ENCODE measurements around the gene SLX4. TPM values are rescaled to one million over a fixed set of nuclear protein-coding genes. Genes with fewer than 3 reads are reported as not detected.

The SLX4 gene
- total RNA-seq, 1 experiment from 2014 or later = 7.0 TPM

DNA sequence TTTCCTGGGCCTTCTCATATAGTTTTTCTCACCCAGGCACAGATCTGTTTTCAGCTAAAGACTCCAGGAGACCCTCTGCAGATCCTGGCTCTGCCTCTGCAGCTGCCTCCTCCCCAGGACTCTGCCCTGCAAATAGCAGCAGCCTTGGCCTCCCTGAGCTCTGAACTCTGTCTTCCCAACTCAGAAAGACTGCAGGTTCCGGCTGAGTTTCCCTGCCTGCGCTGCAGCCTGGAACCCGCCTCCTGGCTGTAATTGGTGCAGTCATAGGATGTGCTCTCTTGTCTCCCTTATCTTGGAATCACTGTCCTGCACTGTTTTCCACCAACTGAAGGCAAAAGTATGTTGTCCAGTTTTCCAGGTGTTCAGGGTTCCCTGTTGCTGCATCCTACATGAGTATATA, 28.8 kb upstream of the SLX4 start:
- CTCF ChIA-PET = interaction anchor here (0.9 to 1.2 kb wide), 2 partner anchors 14 kb away, joined by 3 read pairs; no protein-coding TSS in a partner anchor

More for the DNA sequence above, 28.8 kb upstream of the SLX4 start:
- Histone ChIP-seq H4K20me1 (ENCODE audit: insufficient read depth) (no peaks in the 10 kb centered on the region), H3K4me2 (ENCODE audit: low read length) (no peak overlapping the region), H3K36me3 (ENCODE audit: control insufficient read depth in 1 of 2, insufficient read depth in 2 of 2, low read length in 2 of 2) (no peaks in the 10 kb centered on the region), H3K79me2 (ENCODE audit: insufficient read depth, low read length) (no peaks in the 10 kb centered on the region), H3K4me1 (ENCODE audit: control insufficient read depth in 1 of 2, insufficient read depth in 2 of 2, low read length in 2 of 2) (peaks cover 27 to 29% of the 10 kb centered on the region in 2 experiments), H3K9ac (ENCODE audit: low read length) (no peak overlapping the region), H3K27ac (ENCODE audit: low read depth, low read length) (no peak overlapping the region), H3K27me3 (ENCODE audit: insufficient read depth, low read length) (no peaks in the 10 kb centered on the region), H3K4me3 (replicated peaks in 1 of 2; ENCODE audit: low read depth in 1 of 2, low read length in 2 of 2) (no peak overlapping the region), H2AFZ (ENCODE audit: low read depth, low read length, poor library complexity, severe bottlenecking) (no peak overlapping the region), H3K9me3 (ENCODE audit: control insufficient read depth in 1 of 2, insufficient read depth in 1 of 2, low read depth in 1 of 2, low read length in 2 of 2) (no peaks in the 10 kb centered on the region), H3K9me2 (ENCODE audit: insufficient read depth) (no peaks in the 10 kb centered on the region)
- ChIA-PET POLR2A (no interaction called here), RAD21 (ENCODE audit: low non-redundant PET in 1 of 2, low total read pairs in 2 of 2, uncharacterized antibody in 2 of 2, unreplicated experiment in 2 of 2) (no interaction called here)
- no TSS peak for BruUV-seq (replicated peaks)
- TF ChIP-seq SRF (IDR thresholded peaks at IDR 0.05; ENCODE audit: low read depth) = no peak
- no peak for TF ChIP-seq ZNF274 (IDR thresholded peaks at IDR 0.05; ENCODE audit: low read depth, low read length)
- TF ChIP-seq SP1 (IDR thresholded peaks at IDR 0.05; ENCODE audit: low read depth) = no peak
- TF ChIP-seq POLR2AphosphoS5 (IDR thresholded peaks at IDR 0.05; ENCODE audit: low read depth, low read length) = no peak
- TF ChIP-seq ZFX (IDR thresholded peaks at IDR 0.05) = no peak
- TF ChIP-seq EZH2 (IDR thresholded peaks at IDR 0.05) = no peak
- TF ChIP-seq REST (IDR thresholded peaks at IDR 0.05; ENCODE audit: low read depth) = no peak
- no peak for TF ChIP-seq EGR1 (IDR thresholded peaks at IDR 0.05; ENCODE audit: low read depth)
- no peak for TF ChIP-seq CTCF (IDR thresholded peaks at IDR 0.05 in 2 of 3, conservative IDR thresholded peaks at IDR 0.05 in 1 of 3; ENCODE audit: borderline replicate concordance in 1 of 3, insufficient read depth in 1 of 3, low read depth in 2 of 3, low read length in 2 of 3)
- no peak for TF ChIP-seq CEBPB (IDR thresholded peaks at IDR 0.05; ENCODE audit: low read depth)
- no peak for TF ChIP-seq FOSL1 (IDR thresholded peaks at IDR 0.05; ENCODE audit: low read depth)
- no peak for TF ChIP-seq ZBTB33 (IDR thresholded peaks at IDR 0.05; ENCODE audit: extremely low read depth, insufficient replicate concordance, low read length)
- TF ChIP-seq EZH2phosphoT487 (IDR thresholded peaks at IDR 0.05; ENCODE audit: borderline replicate concordance) = no peak
- TF ChIP-seq ELF1 (IDR thresholded peaks at IDR 0.05; ENCODE audit: borderline replicate concordance, low read depth) = no peak
- TF ChIP-seq, protein P1, sequence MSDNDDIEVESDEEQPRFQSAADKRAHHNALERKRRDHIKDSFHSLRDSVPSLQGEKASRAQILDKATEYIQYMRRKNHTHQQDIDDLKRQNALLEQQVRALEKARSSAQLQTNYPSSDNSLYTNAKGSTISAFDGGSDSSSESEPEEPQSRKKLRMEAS (IDR thresholded peaks at IDR 0.05) = no peak
- TF ChIP-seq TCF7L2 (IDR thresholded peaks at IDR 0.05; ENCODE audit: borderline replicate concordance, extremely low read depth, insufficient read depth, insufficient read length) = no peak
- TF ChIP-seq JUND (IDR thresholded peaks at IDR 0.05) = no peak
- TF ChIP-seq, protein P2, sequence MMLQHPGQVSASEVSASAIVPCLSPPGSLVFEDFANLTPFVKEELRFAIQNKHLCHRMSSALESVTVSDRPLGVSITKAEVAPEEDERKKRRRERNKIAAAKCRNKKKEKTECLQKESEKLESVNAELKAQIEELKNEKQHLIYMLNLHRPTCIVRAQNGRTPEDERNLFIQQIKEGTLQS (IDR thresholded peaks at IDR 0.05) = no peak
- ATAC-seq (no peak), DNase-seq (ENCODE audit: low read depth, low spot score) (no peak)
- intact Hi-C loops (cut with micrococcal nuclease) = no loop called here
